ENCODE results near the gene NOL9. TPM values are rescaled to one million over a fixed set of nuclear protein-coding genes. Genes with fewer than 3 reads are reported as not detected.

NOL9 gene
- total and polyA plus RNA-seq, 9 of the 15 experiments (the other 6 are each of a cell fraction or from before 2014, with no cell fraction given): 5.6 to 76.5 (median 47.3) TPM

DNA sequence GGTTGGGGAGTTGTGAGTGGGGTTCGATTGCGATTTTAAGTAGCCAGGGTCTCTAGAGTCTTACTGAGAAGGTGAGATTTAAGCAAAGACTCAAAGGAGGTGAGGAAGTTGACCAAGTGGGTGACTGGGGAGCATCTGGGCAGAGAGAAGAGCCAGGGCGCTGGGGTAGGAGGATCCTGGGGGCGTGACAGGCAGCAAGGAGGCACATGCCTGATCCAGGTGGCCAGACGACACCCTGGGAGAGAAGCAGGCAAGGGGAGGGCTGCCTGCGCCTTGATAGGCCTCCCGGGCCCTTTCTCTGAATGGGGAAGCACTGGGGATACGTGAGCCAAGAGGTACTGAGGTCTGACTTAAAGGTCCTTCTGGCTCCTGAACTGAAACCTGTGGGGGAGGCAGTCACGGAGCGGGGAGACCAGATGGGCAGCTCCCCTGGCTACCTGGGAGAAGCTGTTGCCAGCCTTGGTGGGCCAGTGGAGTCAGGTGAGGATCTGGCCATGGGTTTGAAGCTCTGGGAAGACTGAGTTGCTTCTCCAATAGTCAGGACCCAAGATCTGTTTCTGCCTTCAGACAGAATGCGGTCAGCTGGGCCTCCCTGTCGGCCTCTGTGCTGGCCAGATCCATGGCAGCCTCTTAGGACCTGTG lies 30.9 kb upstream of the NOL9 start (continued):
- TF ChIP-seq, protein P1, sequence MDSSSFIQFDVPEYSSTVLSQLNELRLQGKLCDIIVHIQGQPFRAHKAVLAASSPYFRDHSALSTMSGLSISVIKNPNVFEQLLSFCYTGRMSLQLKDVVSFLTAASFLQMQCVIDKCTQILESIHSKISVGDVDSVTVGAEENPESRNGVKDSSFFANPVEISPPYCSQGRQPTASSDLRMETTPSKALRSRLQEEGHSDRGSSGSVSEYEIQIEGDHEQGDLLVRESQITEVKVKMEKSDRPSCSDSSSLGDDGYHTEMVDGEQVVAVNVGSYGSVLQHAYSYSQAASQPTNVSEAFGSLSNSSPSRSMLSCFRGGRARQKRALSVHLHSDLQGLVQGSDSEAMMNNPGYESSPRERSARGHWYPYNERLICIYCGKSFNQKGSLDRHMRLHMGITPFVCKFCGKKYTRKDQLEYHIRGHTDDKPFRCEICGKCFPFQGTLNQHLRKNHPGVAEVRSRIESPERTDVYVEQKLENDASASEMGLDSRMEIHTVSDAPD (CRISPR knock-in tag; IDR thresholded peaks at IDR 0.05): no peak
- TF ChIP-seq ZNF408 (CRISPR knock-in tag; IDR thresholded peaks at IDR 0.05; ENCODE audit: low read depth) (no peak), GABPB1 (CRISPR knock-in tag; IDR thresholded peaks at IDR 0.05) (0 out of 2 replicates have a peak, but pooled peaks have one; percentile 3), MYC (IDR thresholded peaks at IDR 0.05; ENCODE audit: low read depth, low read length) (peak; percentile 25; the same call in 1 of the 2 replicates), MYC (CRISPR knock-in tag; IDR thresholded peaks at IDR 0.05; ENCODE audit: borderline replicate concordance, low read depth) (no peak), ZNF282 (CRISPR knock-in tag; IDR thresholded peaks at IDR 0.05) (no peak), RFX5 (IDR thresholded peaks at IDR 0.05; ENCODE audit: low read depth, low read length) (no peak), ARID1B (IDR thresholded peaks at IDR 0.05) (0 out of 2 replicates have a peak, but pooled peaks have one; percentile 1), XRCC3 (IDR thresholded peaks at IDR 0.05) (no peak), ZNF696 (CRISPR knock-in tag; conservative IDR thresholded peaks at IDR 0.05) (no peak), ZFX (CRISPR knock-in tag; IDR thresholded peaks at IDR 0.05) (peak; percentile 51; the same call in 1 of the 2 replicates), POLR2AphosphoS2 (IDR thresholded peaks at IDR 0.05; ENCODE audit: low read length) (no peak), POLR2G (IDR thresholded peaks at IDR 0.05; ENCODE audit: low read depth, low read length) (peak; percentile 59), SP1 (CRISPR knock-in tag; IDR thresholded peaks at IDR 0.05) (no peak; the same call in 1 of the 2 replicates), STAT5B (CRISPR knock-in tag; IDR thresholded peaks at IDR 0.05) (no peak), ZZZ3 (IDR thresholded peaks at IDR 0.05) (no peak), CHD2 (IDR thresholded peaks at IDR 0.05; ENCODE audit: low read depth, low read length) (no peak), CC2D1A (IDR thresholded peaks at IDR 0.05) (no peak)
- TF ChIP-seq, protein P2, sequence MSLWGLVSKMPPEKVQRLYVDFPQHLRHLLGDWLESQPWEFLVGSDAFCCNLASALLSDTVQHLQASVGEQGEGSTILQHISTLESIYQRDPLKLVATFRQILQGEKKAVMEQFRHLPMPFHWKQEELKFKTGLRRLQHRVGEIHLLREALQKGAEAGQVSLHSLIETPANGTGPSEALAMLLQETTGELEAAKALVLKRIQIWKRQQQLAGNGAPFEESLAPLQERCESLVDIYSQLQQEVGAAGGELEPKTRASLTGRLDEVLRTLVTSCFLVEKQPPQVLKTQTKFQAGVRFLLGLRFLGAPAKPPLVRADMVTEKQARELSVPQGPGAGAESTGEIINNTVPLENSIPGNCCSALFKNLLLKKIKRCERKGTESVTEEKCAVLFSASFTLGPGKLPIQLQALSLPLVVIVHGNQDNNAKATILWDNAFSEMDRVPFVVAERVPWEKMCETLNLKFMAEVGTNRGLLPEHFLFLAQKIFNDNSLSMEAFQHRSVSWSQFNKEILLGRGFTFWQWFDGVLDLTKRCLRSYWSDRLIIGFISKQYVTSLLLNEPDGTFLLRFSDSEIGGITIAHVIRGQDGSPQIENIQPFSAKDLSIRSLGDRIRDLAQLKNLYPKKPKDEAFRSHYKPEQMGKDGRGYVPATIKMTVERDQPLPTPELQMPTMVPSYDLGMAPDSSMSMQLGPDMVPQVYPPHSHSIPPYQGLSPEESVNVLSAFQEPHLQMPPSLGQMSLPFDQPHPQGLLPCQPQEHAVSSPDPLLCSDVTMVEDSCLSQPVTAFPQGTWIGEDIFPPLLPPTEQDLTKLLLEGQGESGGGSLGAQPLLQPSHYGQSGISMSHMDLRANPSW (CRISPR knock-in tag; IDR thresholded peaks at IDR 0.05): no peak
- TF ChIP-seq, protein P3, sequence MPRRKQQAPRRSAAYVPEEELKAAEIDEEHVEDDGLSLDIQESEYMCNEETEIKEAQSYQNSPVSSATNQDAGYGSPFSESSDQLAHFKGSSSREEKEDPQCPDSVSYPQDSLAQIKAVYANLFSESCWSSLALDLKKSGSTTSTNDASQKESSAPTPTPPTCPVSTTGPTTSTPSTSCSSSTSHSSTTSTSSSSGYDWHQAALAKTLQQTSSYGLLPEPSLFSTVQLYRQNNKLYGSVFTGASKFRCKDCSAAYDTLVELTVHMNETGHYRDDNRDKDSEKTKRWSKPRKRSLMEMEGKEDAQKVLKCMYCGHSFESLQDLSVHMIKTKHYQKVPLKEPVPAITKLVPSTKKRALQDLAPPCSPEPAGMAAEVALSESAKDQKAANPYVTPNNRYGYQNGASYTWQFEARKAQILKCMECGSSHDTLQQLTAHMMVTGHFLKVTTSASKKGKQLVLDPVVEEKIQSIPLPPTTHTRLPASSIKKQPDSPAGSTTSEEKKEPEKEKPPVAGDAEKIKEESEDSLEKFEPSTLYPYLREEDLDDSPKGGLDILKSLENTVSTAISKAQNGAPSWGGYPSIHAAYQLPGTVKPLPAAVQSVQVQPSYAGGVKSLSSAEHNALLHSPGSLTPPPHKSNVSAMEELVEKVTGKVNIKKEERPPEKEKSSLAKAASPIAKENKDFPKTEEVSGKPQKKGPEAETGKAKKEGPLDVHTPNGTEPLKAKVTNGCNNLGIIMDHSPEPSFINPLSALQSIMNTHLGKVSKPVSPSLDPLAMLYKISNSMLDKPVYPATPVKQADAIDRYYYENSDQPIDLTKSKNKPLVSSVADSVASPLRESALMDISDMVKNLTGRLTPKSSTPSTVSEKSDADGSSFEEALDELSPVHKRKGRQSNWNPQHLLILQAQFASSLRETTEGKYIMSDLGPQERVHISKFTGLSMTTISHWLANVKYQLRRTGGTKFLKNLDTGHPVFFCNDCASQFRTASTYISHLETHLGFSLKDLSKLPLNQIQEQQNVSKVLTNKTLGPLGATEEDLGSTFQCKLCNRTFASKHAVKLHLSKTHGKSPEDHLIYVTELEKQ (CRISPR knock-in tag; IDR thresholded peaks at IDR 0.05): no peak
- TF ChIP-seq, protein P4, sequence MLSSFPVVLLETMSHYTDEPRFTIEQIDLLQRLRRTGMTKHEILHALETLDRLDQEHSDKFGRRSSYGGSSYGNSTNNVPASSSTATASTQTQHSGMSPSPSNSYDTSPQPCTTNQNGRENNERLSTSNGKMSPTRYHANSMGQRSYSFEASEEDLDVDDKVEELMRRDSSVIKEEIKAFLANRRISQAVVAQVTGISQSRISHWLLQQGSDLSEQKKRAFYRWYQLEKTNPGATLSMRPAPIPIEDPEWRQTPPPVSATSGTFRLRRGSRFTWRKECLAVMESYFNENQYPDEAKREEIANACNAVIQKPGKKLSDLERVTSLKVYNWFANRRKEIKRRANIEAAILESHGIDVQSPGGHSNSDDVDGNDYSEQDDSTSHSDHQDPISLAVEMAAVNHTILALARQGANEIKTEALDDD (IDR thresholded peaks at IDR 0.05): no peak
